Stimulated activated CD4-positive, alpha-beta T cell treated with anti-CD3 and anti-CD28 coated beads, Interleukin-1b, Interleukin-23, amount 100 ng/mL, for 1 hour (primary cell): ENCODE measurements around the gene PPP1R1A.

Source experiments
- DNase-seq, 2 donors: peaks; one replicate each; pipeline ENCODE4 v3.0.0-alpha.2; 2020; ENCODE audit warnings: low read depth in 2 of 2

PPP1R1A gene

GRCh38 chr12:54588110-54588889, at the start of gene PPP1R1A:
Gene PPP1R1A, minus strand, starts transcription at chr12:54588659. Its CDS starts 171 bp downstream, at chr12:54588488.
- no peak for DNase-seq

DNA sequence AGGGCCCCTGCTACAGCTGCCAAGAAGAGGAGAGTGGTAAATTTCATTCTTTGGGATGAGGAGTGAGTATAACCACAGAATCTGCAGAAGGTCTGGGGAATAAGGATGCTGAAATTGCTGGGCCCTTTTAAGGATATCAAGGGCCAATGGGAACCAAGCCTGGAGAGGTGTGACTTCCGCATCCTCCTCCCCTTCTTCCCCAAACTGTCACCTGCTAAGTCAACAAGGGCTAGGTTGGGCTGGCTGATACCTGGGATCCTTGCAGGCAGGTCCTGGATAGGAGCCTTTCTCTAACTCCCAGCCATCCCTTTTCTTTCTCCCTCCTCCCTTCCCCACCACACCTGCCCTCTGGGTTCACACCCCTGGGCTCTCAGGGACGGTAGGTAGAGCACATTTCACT, 46.3 kb upstream of the PPP1R1A start, which contains the start of gene LACRT:
Gene LACRT, minus strand, starts transcription at position 101 of the 400 bp plus-strand sequence. Its CDS starts 54 bp downstream, at position 47.
- no peak for DNase-seq

- DNase-seq = no peak
These were observed 43.7 kb upstream of the PPP1R1A start for GRCh38 chr12:54631988-54632728.

DNA sequence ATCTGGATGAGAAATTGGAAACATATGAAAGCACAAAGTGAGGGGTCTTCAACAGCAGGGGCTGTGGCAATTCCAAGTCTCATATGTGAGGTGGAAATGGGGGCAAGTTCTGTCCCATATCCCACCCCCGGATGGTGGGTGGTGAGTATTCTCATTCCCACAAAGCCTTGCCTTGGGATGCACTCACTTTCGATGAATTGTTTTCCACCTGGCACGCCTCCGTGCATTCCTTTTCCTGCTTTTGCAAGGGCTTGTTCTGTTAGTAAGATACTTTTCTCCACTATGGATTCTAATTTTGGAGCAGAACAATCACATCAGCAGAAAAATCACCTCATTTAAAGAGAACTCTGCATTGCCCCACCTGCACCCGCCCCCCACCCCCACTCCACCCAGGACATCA, 43.1 kb upstream of the PPP1R1A start:
- DNase-seq = no peak

GRCh38 chr12:54629925-54630324, 41.5 kb upstream of the PPP1R1A start:
- DNase-seq = no peak

DNA sequence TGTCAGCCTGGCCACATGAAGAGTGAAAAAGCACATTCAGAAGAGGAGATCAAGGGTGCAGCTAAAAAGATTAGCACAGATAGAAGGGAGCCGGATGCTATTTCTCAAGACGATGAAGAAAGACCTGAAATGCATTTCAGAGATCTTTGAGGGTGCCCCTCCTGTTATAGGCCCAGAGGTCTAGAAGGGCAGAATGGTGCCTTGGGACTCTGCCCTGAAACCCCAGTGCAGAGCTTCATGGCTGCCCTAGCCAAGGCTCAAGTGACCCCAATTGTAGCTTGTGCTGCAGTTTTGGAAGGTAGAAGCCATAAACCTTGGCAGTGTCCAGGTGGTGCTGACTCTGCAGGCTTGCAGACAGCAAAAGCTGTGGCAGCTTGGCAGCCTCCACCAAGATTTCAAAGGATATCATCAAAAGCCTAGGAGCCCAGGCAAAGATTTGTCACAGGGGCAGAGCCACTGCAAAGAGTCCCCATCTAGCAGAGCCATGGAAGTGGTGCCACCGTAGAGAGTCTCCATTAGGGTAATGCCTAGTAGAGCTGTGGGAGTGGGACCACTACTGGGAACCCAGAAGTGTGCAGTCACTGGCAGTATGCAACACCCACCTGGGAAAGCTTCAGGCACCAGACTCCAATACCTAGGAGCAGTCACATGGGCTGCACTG, 39.9 kb upstream of the PPP1R1A start:
- DNase-seq = no peak

DNA sequence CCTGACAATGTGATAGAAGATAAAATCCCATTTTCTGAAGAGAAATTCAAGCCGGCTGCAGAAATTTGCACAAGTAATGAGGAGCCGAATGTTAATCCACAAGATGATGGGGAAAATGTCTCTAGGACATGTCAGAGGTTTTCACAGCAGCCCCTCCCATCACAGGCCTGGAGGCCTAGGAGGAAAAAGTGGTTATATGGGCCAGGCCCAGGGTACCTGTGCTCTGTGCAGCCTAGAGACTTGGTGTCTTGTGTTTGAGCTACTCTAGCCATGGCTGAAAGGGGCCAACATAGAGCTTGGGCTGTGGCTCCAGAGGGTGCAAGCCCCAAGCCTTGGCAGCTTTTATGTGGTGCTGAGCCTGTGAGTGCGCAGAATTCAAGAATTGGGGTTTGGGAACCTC, 38.8 kb upstream of the PPP1R1A start:
- no peak for DNase-seq

DNA sequence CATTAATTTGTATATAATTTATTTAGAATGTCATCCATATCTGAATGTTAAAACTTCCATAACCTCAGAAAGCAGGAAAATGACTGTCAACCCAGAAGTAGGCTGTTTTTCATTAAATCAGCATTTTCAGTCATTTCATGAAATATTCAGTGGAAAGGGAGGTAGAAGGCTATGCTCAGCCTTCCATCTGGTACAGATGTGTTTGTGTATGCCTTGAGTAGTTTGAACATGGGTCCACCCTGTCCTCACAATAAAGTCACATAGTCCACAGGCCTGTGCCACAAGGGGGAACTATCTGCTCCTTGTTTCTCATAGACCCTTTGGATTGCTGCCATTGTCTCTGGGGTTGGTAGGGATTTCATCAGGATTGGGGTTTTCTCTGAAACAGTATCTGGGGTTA, 37.1 kb upstream of the PPP1R1A start:
- no peak for DNase-seq

DNA sequence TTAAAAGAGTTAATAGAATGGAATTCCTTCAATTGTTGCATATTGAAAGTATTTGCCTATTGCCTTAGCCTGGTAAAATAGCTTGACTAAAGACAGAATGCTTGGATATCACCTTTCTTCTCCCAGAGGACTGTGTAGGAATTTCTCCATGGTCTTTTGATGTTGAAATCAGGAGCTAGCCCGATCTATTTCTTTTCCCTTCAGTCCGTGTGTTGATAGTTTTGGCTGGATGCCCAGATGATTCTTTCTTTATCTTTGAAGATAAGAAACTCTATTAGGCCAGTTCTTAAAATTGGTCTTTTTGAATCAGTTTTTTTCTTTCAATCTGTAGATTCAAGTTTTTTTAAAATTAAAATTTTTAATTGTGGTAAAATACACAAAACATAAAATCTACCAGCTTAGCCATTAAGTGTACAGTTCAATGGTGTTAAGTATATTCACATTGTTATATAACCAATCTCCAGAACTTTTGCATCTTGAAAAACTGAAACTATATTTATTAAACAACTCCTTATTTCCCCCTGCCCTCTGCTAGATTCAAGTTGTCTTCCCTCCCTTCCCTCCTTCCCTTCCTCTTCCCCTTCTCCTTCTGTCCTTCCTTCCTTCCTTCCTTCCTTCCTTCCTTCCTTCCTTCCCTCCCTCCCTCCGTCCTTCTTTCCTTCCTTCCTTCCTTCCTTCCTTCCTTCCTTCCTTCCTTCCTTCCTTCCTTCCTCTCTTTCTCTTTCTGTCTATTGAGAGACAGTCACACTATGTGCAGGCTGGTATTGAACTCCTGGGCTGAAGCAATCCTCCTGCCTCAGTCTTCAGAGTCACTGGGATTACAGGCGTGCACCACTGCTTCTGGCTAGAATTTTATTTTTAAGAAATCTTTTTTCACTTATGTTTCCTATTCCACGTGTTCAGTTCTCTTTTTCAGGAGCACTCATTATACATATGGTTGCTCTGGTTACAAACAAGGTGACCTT, 36.1 kb upstream of the PPP1R1A start:
- DNase-seq = no peak

DNA sequence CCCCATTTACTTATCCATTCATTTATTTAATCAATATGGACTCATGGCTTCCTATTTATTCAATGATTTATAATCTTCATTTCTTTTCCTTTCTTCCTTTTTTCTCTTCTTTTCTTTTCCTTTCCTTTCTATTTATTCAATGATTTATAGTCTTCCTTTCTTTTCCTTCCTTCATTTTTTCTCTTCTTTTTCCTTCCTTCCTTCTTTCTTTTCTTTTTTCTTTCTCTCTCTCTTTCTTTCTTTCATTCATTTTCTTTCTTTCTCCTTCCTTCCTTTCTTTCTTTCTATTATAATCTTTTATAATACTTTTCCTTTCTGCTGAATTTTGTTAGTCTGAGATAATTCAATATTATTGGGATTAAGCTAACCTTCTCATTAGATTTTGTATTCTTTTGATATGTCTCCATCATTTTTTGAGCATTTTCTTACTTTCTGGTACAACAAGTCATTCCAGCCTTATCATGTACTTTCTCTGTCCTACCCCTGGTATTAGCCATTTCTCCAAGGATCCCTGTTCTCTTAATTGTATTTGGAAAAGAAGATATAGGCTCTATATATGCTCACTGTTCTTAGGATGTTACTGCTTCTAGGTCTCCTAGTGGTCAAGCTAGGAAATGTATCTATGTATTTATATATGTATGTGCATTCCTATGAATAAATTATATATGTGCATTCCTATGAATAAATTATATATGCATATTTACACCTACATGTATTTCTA, 34.2 kb upstream of the PPP1R1A start:
- DNase-seq = no peak

- no peak for DNase-seq
These were observed 28.6 kb upstream of the PPP1R1A start for GRCh38 chr12:54616933-54617680.

DNA sequence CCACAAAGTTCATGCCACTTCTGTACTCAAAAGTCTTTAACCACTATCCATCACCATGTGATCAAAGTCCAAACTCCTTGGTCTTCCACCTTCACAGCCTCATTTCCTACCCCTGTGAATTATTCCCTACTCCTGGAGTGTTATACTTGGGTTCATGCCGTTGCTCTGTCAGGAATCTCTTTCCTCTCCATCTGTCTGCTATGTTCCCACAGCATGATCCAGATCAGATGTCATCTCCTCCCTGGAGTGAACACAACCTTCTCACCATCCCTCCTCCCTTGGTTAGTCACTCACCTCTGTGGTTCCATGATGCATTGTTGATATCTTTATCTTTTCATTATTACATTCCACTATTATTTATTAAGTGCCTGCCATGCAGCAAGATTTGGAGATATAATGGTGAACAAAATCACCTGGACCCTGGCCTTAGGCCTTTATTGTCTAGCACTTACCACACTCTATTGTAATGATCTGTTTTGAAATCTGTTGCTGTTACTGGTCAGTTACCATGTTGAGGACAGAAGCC, 23.8 kb upstream of the PPP1R1A start:
- DNase-seq = no peak

- DNase-seq = no peak
These were observed 23.3 kb upstream of the PPP1R1A start for GRCh38 chr12:54611715-54612149.

DNA sequence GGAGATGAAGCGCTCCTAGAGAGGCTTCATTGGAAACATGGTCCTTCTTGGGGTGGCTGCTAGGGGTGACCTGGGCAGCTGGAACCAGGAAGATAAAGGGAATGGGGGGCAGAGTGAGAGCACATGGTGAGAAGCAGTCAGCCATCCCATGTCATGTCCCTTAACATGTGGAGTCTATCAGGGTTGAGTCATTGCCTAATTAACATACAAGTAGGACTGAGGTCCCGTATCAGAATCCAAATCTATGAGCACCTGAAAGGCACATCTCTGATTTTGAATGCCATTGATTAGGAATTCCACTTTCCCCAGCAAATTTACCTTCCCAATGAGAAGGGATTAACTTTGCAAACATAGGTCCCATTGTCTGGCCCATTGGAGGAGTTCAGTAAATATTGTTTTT, 20.3 kb upstream of the PPP1R1A start:
- no peak for DNase-seq

- DNase-seq = no peak
These were observed 19.7 kb upstream of the PPP1R1A start for GRCh38 chr12:54608156-54608555.

DNA sequence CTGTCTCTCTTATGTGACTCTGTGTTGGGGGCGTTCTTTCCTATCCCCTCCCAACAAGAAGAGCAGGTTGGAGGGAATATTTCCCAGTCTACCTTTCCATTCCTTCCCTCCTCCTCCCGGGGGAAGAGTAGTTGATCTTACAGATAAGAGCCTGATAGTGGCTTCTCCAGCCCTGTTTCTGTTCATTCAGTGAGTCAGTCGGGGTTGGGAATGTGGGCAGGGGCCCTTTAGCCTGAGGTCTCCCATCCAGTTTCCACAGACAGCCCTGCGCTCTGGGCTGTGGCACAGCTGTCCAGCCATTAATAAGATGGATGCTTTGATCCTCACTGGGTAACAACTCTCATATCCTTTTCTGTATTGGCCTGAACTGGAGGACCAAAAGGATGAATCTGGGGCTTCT, 18.1 kb upstream of the PPP1R1A start:
- no peak for DNase-seq

DNA sequence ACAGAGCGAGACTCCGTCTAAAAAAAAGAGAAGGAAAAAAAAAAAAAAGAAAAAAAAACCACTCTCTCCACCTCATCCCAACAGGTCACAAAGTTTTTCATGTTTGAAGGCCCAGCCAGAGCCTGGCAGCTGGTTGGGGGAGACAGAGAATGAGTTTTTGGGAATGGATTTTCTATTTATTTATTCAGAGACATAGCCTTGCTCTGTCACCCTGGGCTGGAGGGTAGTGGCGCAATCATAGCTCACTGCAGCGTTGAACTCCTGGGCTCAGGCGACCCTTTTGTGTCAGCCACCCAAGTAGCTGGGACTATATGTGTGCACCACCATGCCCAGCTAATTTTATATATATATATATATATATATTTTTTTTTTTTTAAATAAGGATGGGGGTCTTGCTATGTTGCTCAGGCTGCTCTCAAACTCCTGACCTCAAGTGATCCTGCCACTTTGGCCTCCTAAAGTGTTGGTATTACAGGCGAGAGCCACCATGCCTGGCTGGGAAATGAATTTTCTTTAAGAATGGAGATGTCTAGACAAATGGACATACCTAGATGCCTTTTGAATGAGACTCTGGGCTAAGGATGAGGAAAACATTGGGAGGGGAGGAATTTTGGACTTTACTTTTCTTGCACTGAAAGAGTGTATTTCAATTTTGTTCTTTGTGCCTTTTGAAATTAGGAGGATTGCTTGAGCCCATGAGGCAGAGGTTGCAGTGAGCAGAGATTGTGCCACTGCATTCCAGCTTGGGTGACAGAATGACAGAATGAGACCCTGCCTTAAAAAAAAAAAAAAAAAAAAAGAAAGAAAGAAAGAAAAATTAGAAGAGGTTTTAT, 16.9 kb upstream of the PPP1R1A start:
- DNase-seq = no peak

GRCh38 chr12:54604436-54604835, 16.0 kb upstream of the PPP1R1A start:
- no peak for DNase-seq

GRCh38 chr12:54603872-54604271, 15.4 kb upstream of the PPP1R1A start:
- no peak for DNase-seq
